Tibial nerve (tissue), 4 donors: ENCODE results near the gene MOGAT3. TPM values are rescaled to one million over a fixed set of nuclear protein-coding genes. Genes with fewer than 3 reads are reported as not detected.

Source experiments
- DNase-seq, 2 donors: peaks; one replicate each; pipeline ENCODE4 v3.0.0-alpha.2; 2019; ENCODE audit warnings: low spot score in 2 of 2
- H3K27ac ChIP-seq, 4 donors: fragments of 200-600 bp; sonication (generic) in 3 of 4; one replicate each; pipeline ENCODE4 v1.5.1; 2017 to 2019; ENCODE audit warnings: mild to moderate bottlenecking in 1 of 4
- H3K27me3 ChIP-seq, 2 donors: fragments of 200-600 bp; sonication (generic) in 1 of 2; one replicate each; pipeline versions ENCODE4 v1.5.1 to v1.6.0; 2017 to 2019
- H3K36me3 ChIP-seq, 3 donors: fragments of 200-600 bp; sonication (generic); one replicate each; pipeline ENCODE4 v1.5.1; 2018 to 2019
- H3K4me1 ChIP-seq, 4 donors: fragments of 200-600 bp; sonication (generic) in 3 of 4; one replicate each; pipeline ENCODE4 v1.5.1; 2017 to 2019
- H3K4me3 ChIP-seq, 4 donors: fragments of 200-600 bp; sonication (generic) in 3 of 4; one replicate each; pipeline ENCODE4 v1.5.1; 2017 to 2019; ENCODE audit warnings: mild to moderate bottlenecking in 1 of 4, moderate library complexity in 1 of 4
- H3K9me3 ChIP-seq, 4 donors: fragments of 200-600 bp; sonication (generic) in 3 of 4; one replicate each; pipeline ENCODE4 v1.5.1; 2017 to 2019
- CTCF ChIP-seq, 5 experiments: fragments of 200-600 bp in 3 of 5; fragments of 450-650 bp in 2 of 5; sonication (generic) in 3 of 5; IDR thresholded peaks; one replicate each; pipeline ENCODE4 v1.5.1; 2016 to 2019; ENCODE audit warnings: antibody characterized with exemption in 5 of 5, mild to moderate bottlenecking in 3 of 5, moderate library complexity in 2 of 5
- EP300 ChIP-seq, 2 donors: sonication (generic); formaldehyde crosslinking; IDR thresholded peaks; one replicate each; pipeline ENCODE4 v1.6.1; 2017; ENCODE audit warnings: antibody characterized with exemption in 2 of 2, mild to moderate bottlenecking in 1 of 2
- POLR2A ChIP-seq, 2 donors: fragments of 450-650 bp; IDR thresholded peaks; one replicate each; pipeline ENCODE4 v1.6.1; 2017; ENCODE audit warnings: antibody characterized with exemption in 2 of 2, mild to moderate bottlenecking in 2 of 2, moderate library complexity in 2 of 2
- WGBS, 2 donors: methylation state at CpG; one replicate each; pipeline ENCODE4 v1.1.5; 2018; 5-methylcytosine and 5-hydroxymethylcytosine counted together
- total RNA-seq, 4 donors: library from RNA; depleted of rRNA; stranded (reverse); fragments of >200 nt; gene quantifications; one replicate each; pipeline ENCODE4 v1.1.0, GENCODE V29; 2016

The MOGAT3 gene
- total RNA-seq, 4 donors from 2014 or later = not detected

- Histone ChIP-seq H3K4me3 (no peak overlapping the region), H3K27ac (no peak overlapping the region), H3K9me3 (no peaks in the 10 kb centered on the region), H3K36me3 (no peaks in the 10 kb centered on the region), H3K27me3 (peaks cover 2 to 56% of the 10 kb centered on the region in 2 donors), H3K4me1 (peaks cover 0 to 11% (median 5%) of the 10 kb centered on the region in 4 donors)
- WGBS, 2 donors = 69 to 70% methylated on average over 14 of the region's 14 CpGs
- no peak for DNase-seq
- TF ChIP-seq CTCF (IDR thresholded peaks at IDR 0.05) (no peak), POLR2A (IDR thresholded peaks at IDR 0.05) (no peak), EP300 (IDR thresholded peaks at IDR 0.05) (no peak)
Measured at GRCh38 chr7:101198476-101198875, 2.4 kb downstream of the MOGAT3 start.

GRCh38 chr7:101197991-101198390, 2.8 kb downstream of the MOGAT3 start:
- 72 to 80% methylated on average over 21 of the region's 21 CpGs for WGBS, 2 donors
- Histone ChIP-seq H3K27me3 (peaks cover 2 to 54% of the 10 kb centered on the region in 2 donors), H3K36me3 (no peaks in the 10 kb centered on the region), H3K4me3 (no peak overlapping the region), H3K9me3 (no peaks in the 10 kb centered on the region), H3K4me1 (peaks cover 0 to 11% (median 5%) of the 10 kb centered on the region in 4 donors), H3K27ac (no peak overlapping the region)
- no peak for DNase-seq
- TF ChIP-seq POLR2A (IDR thresholded peaks at IDR 0.05) (no peak), EP300 (IDR thresholded peaks at IDR 0.05) (no peak), CTCF (IDR thresholded peaks at IDR 0.05) (no peak)

GRCh38 chr7:101195884-101196283, 5.0 kb downstream of the MOGAT3 start:
- TF ChIP-seq CTCF (IDR thresholded peaks at IDR 0.05) = no peak
- no peak for TF ChIP-seq EP300 (IDR thresholded peaks at IDR 0.05)
- TF ChIP-seq POLR2A (IDR thresholded peaks at IDR 0.05) = no peak
- H3K27me3 ChIP-seq = peaks cover 0 to 36% of the 10 kb centered on the region in 2 donors
- 82 to 85% methylated on average over 16 to 17 of the region's 17 CpGs for WGBS, 2 donors
- H3K4me3 ChIP-seq = no peak overlapping the region
- no peak for DNase-seq
- no peaks in the 10 kb centered on the region for H3K9me3 ChIP-seq
- no peak overlapping the region for H3K27ac ChIP-seq
- H3K36me3 ChIP-seq = no peaks in the 10 kb centered on the region
- H3K4me1 ChIP-seq = no peaks in the 10 kb centered on the region

DNA sequence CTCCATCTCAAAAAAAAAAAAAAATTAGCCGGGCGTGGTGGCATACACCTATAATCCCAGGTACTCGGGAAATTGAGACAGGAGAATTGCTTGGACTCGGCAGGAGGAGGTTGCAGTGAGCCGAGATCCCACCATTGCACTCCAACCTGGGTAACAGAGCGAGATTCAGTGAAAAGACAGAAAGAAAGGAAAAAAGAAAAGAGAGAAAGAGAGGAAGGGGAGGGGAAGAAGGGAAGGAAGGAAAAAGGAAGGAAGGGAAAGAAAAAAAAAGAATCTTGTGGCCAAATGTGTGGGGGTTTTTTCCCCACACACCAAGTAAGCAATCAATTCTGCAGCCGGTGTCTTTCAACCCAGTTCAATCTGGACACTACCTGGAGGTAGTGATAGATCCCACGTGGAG, 11.7 kb downstream of the MOGAT3 start:
- 80 to 84% methylated on average over 8 of the region's 8 CpGs for WGBS, 2 donors
- TF ChIP-seq POLR2A (IDR thresholded peaks at IDR 0.05) = no peak
- no peak for TF ChIP-seq CTCF (IDR thresholded peaks at IDR 0.05)
- TF ChIP-seq EP300 (IDR thresholded peaks at IDR 0.05) = no peak
- DNase-seq = no peak
- H3K9me3 ChIP-seq = no peaks in the 10 kb centered on the region
- no peaks in the 10 kb centered on the region for H3K36me3 ChIP-seq
- H3K27me3 ChIP-seq = peaks cover 0 to 36% of the 10 kb centered on the region in 2 donors
- H3K27ac ChIP-seq = no peak overlapping the region
- H3K4me1 ChIP-seq = no peaks in the 10 kb centered on the region
- H3K4me3 ChIP-seq = no peak overlapping the region

- H3K27me3 ChIP-seq = peaks cover 0 to 50% of the 10 kb centered on the region in 2 donors
Measured at GRCh38 chr7:101186844-101187428, 13.9 kb downstream of the MOGAT3 start.

More at GRCh38 chr7:101186844-101187428, 13.9 kb downstream of the MOGAT3 start:
- Histone ChIP-seq H3K4me3 (no peak overlapping the region), H3K36me3 (no peaks in the 10 kb centered on the region), H3K9me3 (no peaks in the 10 kb centered on the region), H3K27ac (no peak overlapping the region), H3K4me1 (no peaks in the 10 kb centered on the region)
- no peak for TF ChIP-seq CTCF (IDR thresholded peaks at IDR 0.05)
- no peak for TF ChIP-seq EP300 (IDR thresholded peaks at IDR 0.05)
- no peak for TF ChIP-seq POLR2A (IDR thresholded peaks at IDR 0.05)
- DNase-seq = no peak
- 87 to 93% methylated on average over 4 of the region's 4 CpGs for WGBS, 2 donors
